ENCODE data around the gene ZBTB48. TPM values are rescaled to one million over a fixed set of nuclear protein-coding genes. Genes with fewer than 3 reads are reported as not detected.

ZBTB48 gene
- polyA plus RNA-seq, 3 donors: 13.2 to 94.2 (median 23.0) TPM

DNA sequence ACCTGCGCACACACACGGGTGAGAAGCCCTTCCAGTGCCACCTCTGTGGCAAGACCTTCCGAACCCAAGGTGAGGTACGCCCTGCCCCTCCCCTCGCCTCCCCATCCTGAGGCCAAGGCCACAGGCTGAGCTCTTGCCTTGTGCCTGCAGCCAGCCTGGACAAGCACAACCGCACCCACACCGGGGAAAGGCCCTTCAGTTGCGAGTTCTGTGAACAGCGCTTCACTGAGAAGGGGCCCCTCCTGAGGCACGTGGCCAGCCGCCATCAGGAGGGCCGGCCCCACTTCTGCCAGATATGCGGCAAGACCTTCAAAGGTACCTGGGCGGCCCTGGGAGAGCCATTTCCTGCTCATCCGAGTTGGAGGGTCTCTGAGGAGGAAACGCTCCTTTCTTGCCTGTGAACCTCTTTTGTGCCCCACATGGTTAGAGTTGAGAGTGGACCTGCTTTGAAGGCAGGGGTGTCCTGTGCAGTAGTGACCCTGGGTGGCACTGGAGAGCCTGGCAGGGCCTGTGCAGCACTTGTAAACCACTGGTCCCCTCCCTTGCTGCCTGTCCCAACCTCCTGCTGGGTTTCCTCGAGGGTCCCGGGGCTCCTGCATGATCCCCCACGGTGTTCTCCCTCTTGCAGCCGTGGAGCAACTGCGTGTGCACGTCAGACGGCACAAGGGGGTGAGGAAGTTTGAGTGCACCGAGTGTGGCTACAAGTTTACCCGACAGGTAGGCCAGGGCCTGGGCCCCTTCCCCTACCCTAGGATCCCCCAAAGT, 8.5 kb downstream of the ZBTB48 start:
- no peak overlapping the region for H2AFZ ChIP-seq (ENCODE audit: insufficient read depth, low read depth, low read length, poor library complexity, severe bottlenecking)
- H3K4me3 ChIP-seq (replicated peaks in 1 of 3; ENCODE audit: low read depth in 2 of 3, low read length in 3 of 3): no peak overlapping the region
- Mint-ChIP-seq H3K27me3 (ENCODE audit: low read depth in 3 of 3) (no peaks in the 10 kb centered on the region), H3K27ac (peak overlapping the region in 2 of 7 donors; percentile 35 to 54), H3K4me3 (no peak overlapping the region), H3K9me3 (no peaks in the 10 kb centered on the region), H3K4me1 (peaks cover 29% of the 10 kb centered on the region), H3K36me3 (peaks cover 50 to 66% of the 10 kb centered on the region in 2 donors)
- no peak for DNase-seq
- intact Hi-C loops (cut with micrococcal nuclease): no loop called here
- no peaks in the 10 kb centered on the region for H3K9me3 ChIP-seq (replicated peaks in 1 of 2; ENCODE audit: control insufficient read depth in 1 of 2, insufficient read depth in 1 of 2, low read length in 2 of 2)
- H3K4me1 ChIP-seq (ENCODE audit: control insufficient read depth in 1 of 2, insufficient read depth in 2 of 2, low read length in 2 of 2): peaks cover 21 to 27% of the 10 kb centered on the region in 2 donors
- H3K79me2 ChIP-seq (ENCODE audit: insufficient read depth, low read length): peaks cover 21% of the 10 kb centered on the region
- no peaks in the 10 kb centered on the region for H3K27me3 ChIP-seq (ENCODE audit: control insufficient read depth in 2 of 2, insufficient read depth in 2 of 2, low read length in 2 of 2)
- peaks cover 63 to 78% of the 10 kb centered on the region in 2 donors for H3K36me3 ChIP-seq (replicated peaks in 1 of 2; ENCODE audit: control insufficient read depth in 1 of 2, insufficient read depth in 2 of 2, low read length in 2 of 2)
- peaks cover 100% of the 10 kb centered on the region for H4K20me1 ChIP-seq (ENCODE audit: insufficient read depth, low read length)
- H3K27ac ChIP-seq (ENCODE audit: low read depth in 1 of 2, low read length in 2 of 2): no peak overlapping the region
- TF ChIP-seq, protein P1, sequence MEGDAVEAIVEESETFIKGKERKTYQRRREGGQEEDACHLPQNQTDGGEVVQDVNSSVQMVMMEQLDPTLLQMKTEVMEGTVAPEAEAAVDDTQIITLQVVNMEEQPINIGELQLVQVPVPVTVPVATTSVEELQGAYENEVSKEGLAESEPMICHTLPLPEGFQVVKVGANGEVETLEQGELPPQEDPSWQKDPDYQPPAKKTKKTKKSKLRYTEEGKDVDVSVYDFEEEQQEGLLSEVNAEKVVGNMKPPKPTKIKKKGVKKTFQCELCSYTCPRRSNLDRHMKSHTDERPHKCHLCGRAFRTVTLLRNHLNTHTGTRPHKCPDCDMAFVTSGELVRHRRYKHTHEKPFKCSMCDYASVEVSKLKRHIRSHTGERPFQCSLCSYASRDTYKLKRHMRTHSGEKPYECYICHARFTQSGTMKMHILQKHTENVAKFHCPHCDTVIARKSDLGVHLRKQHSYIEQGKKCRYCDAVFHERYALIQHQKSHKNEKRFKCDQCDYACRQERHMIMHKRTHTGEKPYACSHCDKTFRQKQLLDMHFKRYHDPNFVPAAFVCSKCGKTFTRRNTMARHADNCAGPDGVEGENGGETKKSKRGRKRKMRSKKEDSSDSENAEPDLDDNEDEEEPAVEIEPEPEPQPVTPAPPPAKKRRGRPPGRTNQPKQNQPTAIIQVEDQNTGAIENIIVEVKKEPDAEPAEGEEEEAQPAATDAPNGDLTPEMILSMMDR (IDR thresholded peaks at IDR 0.05): no peak
- WGBS (ENCODE audit: insufficient coverage): 81% methylated on average over 22 of the region's 25 CpGs
- H3K4me2 ChIP-seq (replicated peaks; ENCODE audit: extremely low read depth, low read length, poor library complexity, severe bottlenecking): no peak overlapping the region
- H3K9ac ChIP-seq (ENCODE audit: insufficient read depth, low read length, poor library complexity, severe bottlenecking): no peak overlapping the region

DNA sequence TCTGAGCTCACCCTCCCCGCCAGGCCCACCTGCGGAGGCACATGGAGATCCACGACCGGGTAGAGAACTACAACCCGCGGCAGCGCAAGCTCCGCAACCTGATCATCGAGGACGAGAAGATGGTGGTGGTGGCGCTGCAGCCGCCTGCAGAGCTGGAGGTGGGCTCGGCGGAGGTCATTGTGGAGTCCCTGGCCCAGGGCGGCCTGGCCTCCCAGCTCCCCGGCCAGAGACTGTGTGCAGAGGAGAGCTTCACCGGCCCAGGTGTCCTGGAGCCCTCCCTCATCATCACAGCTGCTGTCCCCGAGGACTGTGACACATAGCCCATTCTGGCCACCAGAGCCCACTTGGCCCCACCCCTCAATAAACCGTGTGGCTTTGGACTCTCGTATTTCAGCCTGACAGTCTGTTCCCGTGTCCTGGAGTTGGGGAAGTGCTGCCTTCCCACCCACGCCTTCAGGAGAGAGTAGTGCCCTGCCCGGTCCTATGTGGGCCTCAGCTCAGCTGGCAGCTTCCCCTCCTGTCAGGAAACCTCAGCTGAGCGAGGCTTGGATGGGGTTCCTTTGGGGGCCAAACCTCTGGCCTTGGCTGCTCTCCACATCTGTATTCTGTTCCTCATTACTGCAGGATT, 9.2 kb downstream of the ZBTB48 start:
- peak overlapping the region in 2 of 7 donors; percentile 15 to 28 for H3K27ac Mint-ChIP-seq

More for the DNA sequence above, 9.2 kb downstream of the ZBTB48 start:
- Histone ChIP-seq H3K4me3 (replicated peaks in 1 of 3; ENCODE audit: low read depth in 2 of 3, low read length in 3 of 3) (no peak overlapping the region), H3K9me3 (replicated peaks in 1 of 2; ENCODE audit: control insufficient read depth in 1 of 2, insufficient read depth in 1 of 2, low read length in 2 of 2) (no peaks in the 10 kb centered on the region), H3K9ac (ENCODE audit: insufficient read depth, low read length, poor library complexity, severe bottlenecking) (no peak overlapping the region), H3K36me3 (replicated peaks in 1 of 2; ENCODE audit: control insufficient read depth in 1 of 2, insufficient read depth in 2 of 2, low read length in 2 of 2) (peaks cover 70 to 85% of the 10 kb centered on the region in 2 donors), H3K4me1 (ENCODE audit: control insufficient read depth in 1 of 2, insufficient read depth in 2 of 2, low read length in 2 of 2) (peaks cover 21 to 27% of the 10 kb centered on the region in 2 donors), H2AFZ (ENCODE audit: insufficient read depth, low read depth, low read length, poor library complexity, severe bottlenecking) (no peak overlapping the region), H3K79me2 (ENCODE audit: insufficient read depth, low read length) (peaks cover 21% of the 10 kb centered on the region), H3K4me2 (replicated peaks; ENCODE audit: extremely low read depth, low read length, poor library complexity, severe bottlenecking) (no peak overlapping the region), H3K27me3 (ENCODE audit: control insufficient read depth in 2 of 2, insufficient read depth in 2 of 2, low read length in 2 of 2) (no peaks in the 10 kb centered on the region), H3K27ac (ENCODE audit: low read depth in 1 of 2, low read length in 2 of 2) (peak overlapping the region; percentile 16 to 27), H4K20me1 (ENCODE audit: insufficient read depth, low read length) (peaks cover 100% of the 10 kb centered on the region)
- peaks cover 29% of the 10 kb centered on the region for H3K4me1 Mint-ChIP-seq
- H3K36me3 Mint-ChIP-seq: peaks cover 56 to 73% of the 10 kb centered on the region in 2 donors
- peak in 1 of 3 donors; percentile 15 for DNase-seq
- no peaks in the 10 kb centered on the region for H3K9me3 Mint-ChIP-seq
- H3K4me3 Mint-ChIP-seq: no peak overlapping the region
- intact Hi-C loops (cut with micrococcal nuclease): no loop called here
- H3K27me3 Mint-ChIP-seq (ENCODE audit: low read depth in 3 of 3): no peaks in the 10 kb centered on the region
- WGBS (ENCODE audit: insufficient coverage): 64% methylated on average over 23 of the region's 24 CpGs
- TF ChIP-seq, protein P1 (IDR thresholded peaks at IDR 0.05): no peak

All from CD14-positive monocyte (primary cell).